OCI-LY3 (cell line): Measurements from ENCODE around the gene ETNK2.

ENCODE experiments used
- H2AFZ ChIP-seq: fragments of 200-600, 300-600 bp; shearing (Covaris generic); 2 replicates; pipeline ENCODE4 v1.6.0; 2014; ENCODE audit warnings: antibody characterized with exemption, low read depth, low read length
- H3K27ac ChIP-seq: fragments of 200-600, 300-600 bp; sonication (generic); 2 replicates; pipeline ENCODE4 v1.5.1; 2014; ENCODE audit warnings: mild to moderate bottlenecking, low read length, moderate library complexity, mixed read lengths
- H3K27me3 ChIP-seq: fragments of 200-600, 300-600 bp; sonication (generic); 2 replicates; pipeline ENCODE4 v1.6.1; 2014; ENCODE audit warnings: low read depth, low read length, mixed read lengths
- H3K36me3 ChIP-seq: fragments of 200-600, 300-600 bp; sonication (generic); replicated peaks from 2 replicates; pipeline ENCODE3; 2014; ENCODE audit warnings: low read depth, low read length, mixed read lengths
- H3K4me1 ChIP-seq: fragments of 300-600, 200-600 bp; sonication (generic); 2 replicates; pipeline ENCODE4 v1.6.1; 2014; ENCODE audit warnings: low read length, mixed read lengths
- H3K4me2 ChIP-seq: fragments of 200-600, 300-600 bp; sonication (generic); 2 replicates; pipeline ENCODE4 v1.6.1; 2014; ENCODE audit warnings: low read length, mixed read lengths
- H3K4me3 ChIP-seq: fragments of 300-600, 200-600 bp; sonication (generic); 2 replicates; pipeline ENCODE4 v1.5.1; 2014; ENCODE audit warnings: antibody characterized with exemption, mild to moderate bottlenecking, low read length, moderate library complexity
- H3K79me2 ChIP-seq: fragments of 300-600, 200-600 bp; shearing (Covaris generic); 2 replicates; pipeline ENCODE4 v1.6.1; 2014; ENCODE audit warnings: mild to moderate bottlenecking, low read length, mixed read lengths
- H3K9ac ChIP-seq: fragments of 300-600, 200-600 bp; shearing (Covaris generic); 2 replicates; pipeline ENCODE4 v1.6.0; 2014; ENCODE audit warnings: mild to moderate bottlenecking, low read length, moderate library complexity
- H3K9me3 ChIP-seq: fragments of 200-600, 300-600 bp; shearing (Covaris generic); 2 replicates; pipeline ENCODE4 v1.6.1; 2014; ENCODE audit warnings: low read length, mixed read lengths; ENCODE audit not compliant: insufficient read depth
- H4K20me1 ChIP-seq: fragments of 200-600, 300-600 bp; sonication (generic); 2 replicates; pipeline ENCODE4 v1.6.1; 2016; ENCODE audit warnings: low read length, mixed read lengths; ENCODE audit not compliant: insufficient read depth
- EZH2phosphoT487 ChIP-seq: fragments of 200-600 bp; shearing (Covaris generic); IDR thresholded peaks from 2 replicates; pipeline ENCODE4 v1.6.1; 2018; ENCODE audit warnings: antibody characterized with exemption, mixed run types, low read depth
- TF ChIP-seq, protein P1 (sequence below): fragments of 200-600, 300-600 bp; sonication (generic); IDR thresholded peaks from 2 replicates; pipeline ENCODE4 v1.5.1; 2014; ENCODE audit warnings: antibody characterized with exemption, low read length, low read depth

Gene ETNK2

DNA sequence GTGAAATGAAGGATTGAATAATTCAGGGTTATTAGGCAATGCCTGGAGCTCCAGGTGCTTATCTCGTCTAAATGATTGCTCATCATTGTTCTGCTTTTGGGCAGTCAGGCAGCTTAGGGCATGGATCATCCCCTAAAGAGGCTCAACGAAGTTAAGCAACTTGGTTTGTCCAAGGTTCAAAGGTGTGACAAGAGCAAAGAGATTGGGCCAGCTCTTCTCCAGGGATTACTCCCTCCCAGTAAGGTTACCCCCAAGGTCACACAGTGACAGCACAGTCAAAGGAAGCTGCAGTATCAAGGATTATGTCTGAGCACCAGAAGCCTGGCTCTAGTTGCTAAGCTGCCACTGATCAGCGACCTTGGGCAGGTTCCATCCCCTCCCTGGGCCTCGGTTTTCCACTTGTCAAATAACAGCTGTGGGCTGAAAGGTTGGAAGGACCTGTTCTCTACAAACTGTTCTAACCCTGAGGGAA, 6.8 kb downstream of the ETNK2 start:
- Histone ChIP-seq H4K20me1 (no peaks in the 10 kb centered on the region), H3K36me3 (no peaks in the 10 kb centered on the region), H3K27ac (no peak overlapping the region), H2AFZ (no peak overlapping the region), H3K9me3 (no peaks in the 10 kb centered on the region), H3K9ac (no peak overlapping the region), H3K4me1 (no peaks in the 10 kb centered on the region), H3K27me3 (peaks cover 43% of the 10 kb centered on the region), H3K79me2 (no peaks in the 10 kb centered on the region), H3K4me3 (no peak overlapping the region), H3K4me2 (no peak overlapping the region)
- no peak for TF ChIP-seq EZH2phosphoT487
- TF ChIP-seq, protein P1, sequence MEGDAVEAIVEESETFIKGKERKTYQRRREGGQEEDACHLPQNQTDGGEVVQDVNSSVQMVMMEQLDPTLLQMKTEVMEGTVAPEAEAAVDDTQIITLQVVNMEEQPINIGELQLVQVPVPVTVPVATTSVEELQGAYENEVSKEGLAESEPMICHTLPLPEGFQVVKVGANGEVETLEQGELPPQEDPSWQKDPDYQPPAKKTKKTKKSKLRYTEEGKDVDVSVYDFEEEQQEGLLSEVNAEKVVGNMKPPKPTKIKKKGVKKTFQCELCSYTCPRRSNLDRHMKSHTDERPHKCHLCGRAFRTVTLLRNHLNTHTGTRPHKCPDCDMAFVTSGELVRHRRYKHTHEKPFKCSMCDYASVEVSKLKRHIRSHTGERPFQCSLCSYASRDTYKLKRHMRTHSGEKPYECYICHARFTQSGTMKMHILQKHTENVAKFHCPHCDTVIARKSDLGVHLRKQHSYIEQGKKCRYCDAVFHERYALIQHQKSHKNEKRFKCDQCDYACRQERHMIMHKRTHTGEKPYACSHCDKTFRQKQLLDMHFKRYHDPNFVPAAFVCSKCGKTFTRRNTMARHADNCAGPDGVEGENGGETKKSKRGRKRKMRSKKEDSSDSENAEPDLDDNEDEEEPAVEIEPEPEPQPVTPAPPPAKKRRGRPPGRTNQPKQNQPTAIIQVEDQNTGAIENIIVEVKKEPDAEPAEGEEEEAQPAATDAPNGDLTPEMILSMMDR: no peak

DNA sequence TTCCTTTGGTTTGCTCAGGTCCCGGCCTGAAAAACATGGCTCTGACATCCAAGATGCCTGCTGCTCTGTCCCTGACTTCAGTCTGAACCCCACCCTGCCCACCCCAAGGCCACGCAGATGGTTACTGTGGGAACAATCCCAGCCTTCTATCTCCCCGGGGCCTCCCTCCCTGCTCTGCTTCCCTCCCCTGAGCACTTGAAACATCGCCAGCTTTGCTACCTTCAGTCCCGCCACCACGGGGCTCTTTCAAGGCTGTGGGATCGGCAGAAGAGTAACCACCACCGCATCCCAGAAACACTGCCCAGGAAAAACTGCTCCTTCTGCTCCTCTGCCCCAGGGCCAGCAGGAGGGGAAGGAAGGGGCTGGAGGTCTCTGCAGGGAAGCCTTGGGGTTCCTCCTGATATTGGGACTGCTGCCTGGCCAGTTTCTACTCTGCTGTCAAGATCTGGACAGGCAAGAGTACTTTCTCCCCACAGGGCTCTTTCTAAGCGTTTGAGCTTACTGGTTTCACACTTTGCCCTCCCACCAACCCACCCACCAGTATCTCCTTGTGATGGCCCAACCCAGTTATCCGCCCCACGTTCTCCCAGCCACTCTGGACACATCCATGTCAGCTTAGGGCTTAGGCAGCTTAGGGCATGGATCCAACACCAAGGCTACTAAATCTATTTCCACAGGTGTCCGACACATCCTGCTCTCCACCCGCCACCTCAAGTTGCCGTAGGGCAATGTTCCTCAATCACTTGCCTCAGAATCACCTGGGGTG, 8.4 kb downstream of the ETNK2 start:
- Histone ChIP-seq H3K4me1 (no peaks in the 10 kb centered on the region), H3K4me3 (no peak overlapping the region), H2AFZ (no peak overlapping the region), H3K79me2 (no peaks in the 10 kb centered on the region), H3K9ac (no peak overlapping the region), H3K27ac (no peak overlapping the region), H3K27me3 (peaks cover 48% of the 10 kb centered on the region), H3K36me3 (no peaks in the 10 kb centered on the region), H4K20me1 (no peaks in the 10 kb centered on the region), H3K9me3 (no peaks in the 10 kb centered on the region), H3K4me2 (no peak overlapping the region)
- TF ChIP-seq EZH2phosphoT487: no peak
- TF ChIP-seq, protein P1: no peak

DNA sequence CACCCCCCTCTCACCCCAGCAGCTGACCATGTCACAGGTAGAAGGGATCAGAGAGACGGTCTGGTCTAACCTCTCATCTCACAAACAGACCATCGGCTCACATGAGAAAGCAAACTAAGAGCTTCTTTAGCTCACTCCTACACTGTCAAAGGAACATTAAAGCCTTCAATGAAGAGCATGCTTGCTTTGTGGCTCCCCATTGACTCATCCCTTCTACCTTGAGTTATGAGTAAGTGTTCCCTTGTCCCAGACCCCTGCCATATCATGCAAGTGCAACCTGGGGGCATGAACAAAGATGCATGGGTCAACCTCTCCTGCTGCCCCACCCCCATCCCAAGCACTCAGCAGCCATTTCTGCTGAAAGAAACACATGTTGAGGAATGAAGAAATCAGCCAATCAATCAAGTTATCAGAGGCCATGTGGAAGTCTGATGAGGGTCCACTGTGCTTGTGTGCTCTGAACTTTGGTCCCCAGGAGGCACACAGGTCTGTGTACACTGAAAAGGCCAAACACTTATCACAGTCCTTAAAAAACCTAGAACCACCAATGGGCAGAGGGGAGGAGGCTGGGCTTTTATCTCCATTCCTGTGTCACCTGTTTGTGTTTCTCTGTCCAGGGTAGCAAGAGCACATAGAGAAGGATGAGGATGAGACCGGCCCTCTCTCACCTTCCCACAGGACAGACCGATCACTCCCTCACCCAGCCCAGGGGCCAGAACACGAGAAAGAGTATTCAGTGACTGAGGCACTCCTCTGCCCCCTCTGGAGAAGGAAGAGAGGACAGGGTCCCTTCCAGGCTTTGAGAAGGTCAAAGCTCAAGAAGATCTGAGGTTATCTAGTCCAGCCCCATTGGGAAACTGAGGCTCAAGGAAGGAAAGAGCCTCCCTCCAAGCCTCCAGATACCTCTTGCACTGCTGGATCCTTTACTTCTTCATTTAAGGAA, 9.5 kb downstream of the ETNK2 start:
- TF ChIP-seq, protein P1: no peak
- TF ChIP-seq EZH2phosphoT487: no peak
- Histone ChIP-seq H3K4me2 (no peak overlapping the region), H2AFZ (no peak overlapping the region)

DNA sequence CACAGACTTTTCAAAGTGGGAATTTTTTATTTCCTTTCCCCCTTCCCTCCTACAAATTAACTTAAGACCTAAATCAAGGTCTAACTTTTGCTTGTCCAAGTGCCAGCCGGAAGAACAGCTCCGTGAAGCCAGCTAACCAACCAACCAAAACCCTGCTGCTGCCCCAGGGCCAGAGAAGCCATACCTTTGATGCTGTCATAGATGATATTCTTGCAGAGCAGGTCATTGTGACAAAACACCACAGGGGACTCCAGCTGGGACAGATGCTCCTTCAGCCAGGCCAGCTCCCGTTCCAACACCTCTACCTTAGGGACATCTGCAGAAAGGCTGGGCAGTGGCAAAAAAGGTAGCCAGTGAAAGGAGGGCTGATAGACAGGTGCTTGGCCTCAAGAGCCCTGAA, 10.7 kb downstream of the ETNK2 start:
- Histone ChIP-seq H3K79me2 (no peaks in the 10 kb centered on the region), H3K36me3 (no peaks in the 10 kb centered on the region)
- TF ChIP-seq, protein P1: no peak
- no peak for TF ChIP-seq EZH2phosphoT487

More for the DNA sequence above, 9.5 kb downstream of the ETNK2 start:
- H4K20me1 ChIP-seq: no peaks in the 10 kb centered on the region
- H3K36me3 ChIP-seq: no peaks in the 10 kb centered on the region
- no peak overlapping the region for H3K9ac ChIP-seq
- H3K79me2 ChIP-seq: no peaks in the 10 kb centered on the region
- H3K4me3 ChIP-seq: no peak overlapping the region
- no peak overlapping the region for H3K27ac ChIP-seq
- H3K9me3 ChIP-seq: no peaks in the 10 kb centered on the region
- H3K4me1 ChIP-seq: no peaks in the 10 kb centered on the region
- H3K27me3 ChIP-seq: peaks cover 50% of the 10 kb centered on the region

More for the DNA sequence above, 10.7 kb downstream of the ETNK2 start:
- Histone ChIP-seq H3K4me1 (no peaks in the 10 kb centered on the region), H3K9me3 (no peaks in the 10 kb centered on the region), H3K4me3 (no peak overlapping the region), H2AFZ (no peak overlapping the region), H3K27ac (no peak overlapping the region), H3K4me2 (no peak overlapping the region), H4K20me1 (no peaks in the 10 kb centered on the region), H3K9ac (no peak overlapping the region), H3K27me3 (peaks cover 53% of the 10 kb centered on the region)
